GM13976 (cell line): Measurements from ENCODE around the gene SNX14.
"Not testable (repeated sequence)": the region's sequence is repeated elsewhere in the genome, so short reads cannot be mapped to it uniquely, and the experiment has no call there.

Source experiments
- DNase-seq: peaks from one replicate; pipeline ENCODE4 v3.0.0; 2012; ENCODE audit warnings: low spot score
- CTCF ChIP-seq: IDR thresholded peaks from 2 replicates; pipeline ENCODE4 v1.5.1; 2012; ENCODE audit warnings: borderline replicate concordance, mild to moderate bottlenecking; ENCODE audit not compliant: insufficient read depth; ENCODE audit errors: extremely low read depth, missing control alignments, control extremely low read depth
- in situ Hi-C: fragments of 300-500 bp; cut with MboI; formaldehyde crosslinking; loops from one replicate; pipeline ENCODE4 v1.12.0; 2022; ENCODE audit warnings: low sequenced_read_pairs, mixed read lengths, inconsistent platforms; ENCODE audit not compliant: unreplicated experiment

SNX14 gene

GRCh38 chr6:85637579-85637978, 43.9 kb upstream of the SNX14 start:
- in situ Hi-C loops, result no loop called here
- no peak for DNase-seq
- TF ChIP-seq CTCF, result no peak

- DNase-seq, result no peak
- in situ Hi-C loops, result no loop called here
- no peak for TF ChIP-seq CTCF
These were observed 38.7 kb upstream of the SNX14 start for GRCh38 chr6:85632164-85632942.

DNA sequence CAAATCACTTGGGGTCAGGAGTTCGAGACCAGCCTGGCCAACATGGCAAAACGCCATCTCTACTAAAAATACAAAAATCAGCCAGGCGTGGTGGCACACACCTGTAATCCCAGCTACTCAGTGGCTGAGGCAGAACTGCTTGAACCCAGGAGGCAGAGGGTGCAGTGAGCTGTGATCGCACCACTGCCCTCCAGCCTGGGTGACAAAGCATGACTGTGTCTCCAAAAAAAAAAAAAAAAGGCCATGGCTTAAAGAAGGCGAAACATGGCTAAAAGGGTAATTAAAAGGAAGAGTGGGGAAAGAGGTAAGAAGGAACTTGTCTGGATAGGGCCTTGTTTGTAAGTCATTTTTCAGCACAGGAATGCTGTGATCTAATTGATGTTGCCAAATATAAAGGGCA, 37.5 kb upstream of the SNX14 start:
- in situ Hi-C loops, DNase-seq: not testable (repeated sequence)

- TF ChIP-seq CTCF, result no peak
- no peak for DNase-seq
- in situ Hi-C loops, result no loop called here
These were observed 34.7 kb upstream of the SNX14 start for GRCh38 chr6:85628353-85628752.

- TF ChIP-seq CTCF, result no peak
- in situ Hi-C loops, result no loop called here
- no peak for DNase-seq
These were observed 26.6 kb upstream of the SNX14 start for GRCh38 chr6:85620308-85620707.

GRCh38 chr6:85614780-85615179, 21.1 kb upstream of the SNX14 start:
- TF ChIP-seq CTCF, result no peak

GRCh38 chr6:85612690-85613474, 19.2 kb upstream of the SNX14 start:
- TF ChIP-seq CTCF, result no peak
- no peak for DNase-seq
- in situ Hi-C loops, result no loop called here

More at GRCh38 chr6:85614780-85615179, 21.1 kb upstream of the SNX14 start:
- in situ Hi-C loops, result no loop called here
- DNase-seq, result no peak
